ENCODE data around the gene AARSD1. TPM values are rescaled to one million over a fixed set of nuclear protein-coding genes. Genes with fewer than 3 reads are reported as not detected.
"Not testable (repeated sequence)": the region's sequence is repeated elsewhere in the genome, so short reads cannot be mapped to it uniquely, and the experiment has no call there.

Gene AARSD1
- total RNA-seq, 1 experiment from 2014 or later, result 35.4 TPM

DNA sequence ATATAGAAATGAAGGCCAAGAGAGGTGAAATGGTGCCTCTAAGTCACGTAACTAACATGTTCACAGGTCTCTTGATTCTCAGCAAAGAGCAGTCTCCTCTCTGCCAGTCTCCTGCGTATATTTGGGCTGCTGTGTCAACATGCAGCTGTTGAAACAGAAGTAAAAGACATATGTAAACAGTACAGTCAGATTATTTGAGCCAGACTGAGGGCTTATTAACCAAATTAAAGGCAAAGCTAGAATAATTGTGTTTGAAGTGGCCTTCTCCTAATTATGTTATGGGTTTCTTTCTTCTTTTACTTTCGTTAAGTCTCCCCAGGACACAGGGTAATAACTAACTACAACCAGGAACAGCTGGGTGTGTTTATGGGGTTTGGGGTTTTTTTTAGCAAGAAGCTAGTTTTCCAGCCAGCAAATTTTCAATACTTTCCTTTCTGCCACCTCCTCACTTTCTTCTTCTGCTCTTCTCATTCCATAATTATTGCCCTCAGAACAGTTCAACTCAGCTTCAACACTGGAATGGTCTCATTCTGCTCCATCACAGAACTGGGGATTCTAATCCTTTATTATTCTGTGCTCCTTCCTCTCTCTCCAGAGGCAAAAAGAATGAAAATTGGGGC is 45.2 kb downstream of the AARSD1 start:
- Histone ChIP-seq H3K27me3 (ENCODE audit: insufficient read depth, low read depth) (no peaks in the 10 kb centered on the region), H3K79me2 (ENCODE audit: low read depth) (no peaks in the 10 kb centered on the region), H2AFZ (no peak overlapping the region), H3K4me2 (no peak overlapping the region), H3K4me3 (no peak overlapping the region), H3K9me2 (ENCODE audit: insufficient read depth) (no peaks in the 10 kb centered on the region), H3K9me3 (ENCODE audit: insufficient read depth, low read depth) (no peaks in the 10 kb centered on the region), H3F3A (ENCODE audit: insufficient read depth, low read depth) (0 out of 2 replicates have a peak, but pooled peaks cover 5% of the 10 kb centered on the region), H3K36me3 (ENCODE audit: low read depth) (no peaks in the 10 kb centered on the region), H3K27ac (no peak overlapping the region), H4K20me1 (ENCODE audit: insufficient read depth) (no peaks in the 10 kb centered on the region), H3K4me1 (replicated peaks; ENCODE audit: insufficient read depth) (peaks cover 9% of the 10 kb centered on the region)
- ChIA-PET POLR2A (ENCODE audit: unreplicated experiment) (no interaction called here), CTCF (no interaction called here)
- intact Hi-C loops (cut with micrococcal nuclease; ENCODE audit: unreplicated experiment), result no loop called here
- BruUV-seq (replicated peaks), result no TSS peak
- TF ChIP-seq EZH2 (IDR thresholded peaks at IDR 0.05; ENCODE audit: low read depth), result no peak
- no peak for TF ChIP-seq CTCF (conservative IDR thresholded peaks at IDR 0.05)
- DNase-seq, result no peak

GRCh38 chr17:42917236-42917603 is 47.0 kb downstream of the AARSD1 start:
- Histone ChIP-seq H3K79me2 (ENCODE audit: low read depth) (no peaks in the 10 kb centered on the region), H3K4me3 (no peak overlapping the region), H3K27ac (no peak overlapping the region), H3K4me1 (replicated peaks; ENCODE audit: insufficient read depth) (peaks cover 21% of the 10 kb centered on the region), H3F3A (ENCODE audit: insufficient read depth, low read depth) (peaks cover 14% of the 10 kb centered on the region; the same call in 1 of the 2 replicates), H3K9me3 (ENCODE audit: insufficient read depth, low read depth) (no peaks in the 10 kb centered on the region), H4K20me1 (ENCODE audit: insufficient read depth) (no peaks in the 10 kb centered on the region), H3K27me3 (ENCODE audit: insufficient read depth, low read depth) (no peaks in the 10 kb centered on the region), H3K4me2 (no peak overlapping the region), H3K9me2 (ENCODE audit: insufficient read depth) (no peaks in the 10 kb centered on the region), H2AFZ (no peak overlapping the region), H3K36me3 (ENCODE audit: low read depth) (no peaks in the 10 kb centered on the region)
- ChIA-PET POLR2A (ENCODE audit: unreplicated experiment) (no interaction called here), CTCF (no interaction called here)
- DNase-seq, result no peak
- BruUV-seq (replicated peaks), result no TSS peak
- TF ChIP-seq CTCF (conservative IDR thresholded peaks at IDR 0.05) (no peak), EZH2 (IDR thresholded peaks at IDR 0.05; ENCODE audit: low read depth) (no peak)
- intact Hi-C loops (cut with micrococcal nuclease; ENCODE audit: unreplicated experiment), result no loop called here

GRCh38 chr17:42916388-42917235 is 47.6 kb downstream of the AARSD1 start:
- H3K27ac ChIP-seq; H3K4me3 ChIP-seq; POLR2A ChIA-PET (ENCODE audit: unreplicated experiment); H3K4me2 ChIP-seq; H3K27me3 ChIP-seq (ENCODE audit: insufficient read depth, low read depth); H3K9me3 ChIP-seq (ENCODE audit: insufficient read depth, low read depth); intact Hi-C loops (cut with micrococcal nuclease; ENCODE audit: unreplicated experiment); H3K9me2 ChIP-seq (ENCODE audit: insufficient read depth); H3K36me3 ChIP-seq (ENCODE audit: low read depth); H2AFZ ChIP-seq; DNase-seq; BruUV-seq (replicated peaks); H3K79me2 ChIP-seq (ENCODE audit: low read depth); H4K20me1 ChIP-seq (ENCODE audit: insufficient read depth): not testable (repeated sequence)
- Histone ChIP-seq H3F3A (ENCODE audit: insufficient read depth, low read depth) (peaks cover 14% of the 10 kb centered on the region; the same call in 1 of the 2 replicates), H3K4me1 (replicated peaks; ENCODE audit: insufficient read depth) (peaks cover 21% of the 10 kb centered on the region)
- CTCF ChIA-PET, result interaction anchor here (0.7 kb wide), 1 partner anchor 75 kb away, joined by 4 read pairs; no protein-coding TSS in a partner anchor

- intact Hi-C loops (cut with micrococcal nuclease; ENCODE audit: unreplicated experiment); H3K27ac ChIP-seq; DNase-seq; H3K9me3 ChIP-seq (ENCODE audit: insufficient read depth, low read depth); CTCF ChIA-PET; H2AFZ ChIP-seq; BruUV-seq (replicated peaks); H4K20me1 ChIP-seq (ENCODE audit: insufficient read depth); H3K4me2 ChIP-seq; H3K27me3 ChIP-seq (ENCODE audit: insufficient read depth, low read depth); POLR2A ChIA-PET (ENCODE audit: unreplicated experiment); H3K9me2 ChIP-seq (ENCODE audit: insufficient read depth); H3K4me3 ChIP-seq; H3K36me3 ChIP-seq (ENCODE audit: low read depth); H3K79me2 ChIP-seq (ENCODE audit: low read depth): not testable (repeated sequence)
- Histone ChIP-seq H3K4me1 (replicated peaks; ENCODE audit: insufficient read depth) (peaks cover 21% of the 10 kb centered on the region), H3F3A (ENCODE audit: insufficient read depth, low read depth) (peaks cover 14% of the 10 kb centered on the region; the same call in 1 of the 2 replicates)
These were observed 49.0 kb downstream of the AARSD1 start for GRCh38 chr17:42915288-42915687.

Measured in PC-9 (cell line).